ENCODE results near the gene IL17RA. TPM values are rescaled to one million over a fixed set of nuclear protein-coding genes. Genes with fewer than 3 reads are reported as not detected.

IL17RA gene
- total RNA-seq, 4 donors from 2014 or later = 17.8 to 24.6 (median 20.0) TPM

DNA sequence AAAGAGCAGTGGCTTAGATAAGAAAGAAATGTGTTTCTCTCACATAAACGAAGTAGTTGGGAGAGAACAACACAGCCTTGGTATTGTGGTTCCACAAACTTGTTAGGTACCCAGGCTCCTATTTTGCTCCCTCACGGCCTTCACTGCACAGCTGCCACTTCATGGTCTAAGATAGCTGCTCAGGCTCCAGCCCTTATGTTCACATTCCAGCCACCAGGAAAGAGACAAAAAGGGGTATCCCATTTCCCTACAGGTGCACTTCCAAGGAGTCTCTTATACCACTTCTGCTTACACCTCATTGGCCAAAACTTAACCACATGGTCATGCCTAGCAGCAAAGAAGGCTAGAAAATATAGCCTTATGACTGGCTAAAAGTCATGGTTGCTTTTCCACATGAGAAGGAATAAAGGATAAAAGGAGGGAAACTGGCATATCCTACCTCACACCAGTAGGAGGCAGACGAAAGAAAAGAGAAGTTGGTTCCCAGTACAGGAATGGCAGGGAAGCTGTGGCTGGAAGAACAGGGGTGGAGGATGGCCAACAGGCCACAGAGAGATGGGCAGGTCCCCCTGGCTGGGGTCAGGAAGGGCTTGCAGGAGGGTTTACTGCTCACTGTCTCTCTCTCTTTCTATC, 79.7 kb downstream of the IL17RA start:
- TF ChIP-seq EP300 (IDR thresholded peaks at IDR 0.05) (no peak), POLR2A (IDR thresholded peaks at IDR 0.05) (no peak)
- TF ChIP-seq, protein P1, sequence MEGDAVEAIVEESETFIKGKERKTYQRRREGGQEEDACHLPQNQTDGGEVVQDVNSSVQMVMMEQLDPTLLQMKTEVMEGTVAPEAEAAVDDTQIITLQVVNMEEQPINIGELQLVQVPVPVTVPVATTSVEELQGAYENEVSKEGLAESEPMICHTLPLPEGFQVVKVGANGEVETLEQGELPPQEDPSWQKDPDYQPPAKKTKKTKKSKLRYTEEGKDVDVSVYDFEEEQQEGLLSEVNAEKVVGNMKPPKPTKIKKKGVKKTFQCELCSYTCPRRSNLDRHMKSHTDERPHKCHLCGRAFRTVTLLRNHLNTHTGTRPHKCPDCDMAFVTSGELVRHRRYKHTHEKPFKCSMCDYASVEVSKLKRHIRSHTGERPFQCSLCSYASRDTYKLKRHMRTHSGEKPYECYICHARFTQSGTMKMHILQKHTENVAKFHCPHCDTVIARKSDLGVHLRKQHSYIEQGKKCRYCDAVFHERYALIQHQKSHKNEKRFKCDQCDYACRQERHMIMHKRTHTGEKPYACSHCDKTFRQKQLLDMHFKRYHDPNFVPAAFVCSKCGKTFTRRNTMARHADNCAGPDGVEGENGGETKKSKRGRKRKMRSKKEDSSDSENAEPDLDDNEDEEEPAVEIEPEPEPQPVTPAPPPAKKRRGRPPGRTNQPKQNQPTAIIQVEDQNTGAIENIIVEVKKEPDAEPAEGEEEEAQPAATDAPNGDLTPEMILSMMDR (IDR thresholded peaks at IDR 0.05) = no peak

More for the DNA sequence above, 79.7 kb downstream of the IL17RA start:
- DNase-seq (ENCODE audit: low spot score in 2 of 2) = no peak
- no peak overlapping the region for H3K4me3 ChIP-seq
- H3K9me3 ChIP-seq = no peaks in the 10 kb centered on the region
- H3K27me3 ChIP-seq = no peaks in the 10 kb centered on the region
- no peak overlapping the region for H3K27ac ChIP-seq
- H3K4me1 ChIP-seq = peaks cover 0 to 17% (median 5%) of the 10 kb centered on the region in 4 donors
- 76 to 83% methylated on average over 3 of the region's 3 CpGs for WGBS, 2 donors
- H3K36me3 ChIP-seq = no peaks in the 10 kb centered on the region

Other genes with a start within 250 kb of the IL17RA start
- under 1 TPM in 2 of 4 donors, not detected in 2; 0.21 to 0.22 TPM for gene GAB4, start 76.8 kb upstream of the IL17RA start, total RNA-seq
- gene TMEM121B, start 36.4 kb downstream of the IL17RA start, total RNA-seq = 1 to 10 TPM in 1 of 4 donors, under 1 TPM in 3; under 0.01 to 1.2 (median 0.75) TPM
- gene HDHD5, start 74.3 kb downstream of the IL17RA start, total RNA-seq = 10 to 100 TPM; 34.7 to 51.3 (median 44.3) TPM
- 10 to 100 TPM in 3 of 4 donors, 1 to 10 TPM in 1; 8.6 to 15.6 (median 13.2) TPM for gene ADA2, start 134.4 kb downstream of the IL17RA start, total RNA-seq

Data from tibial nerve (tissue), 4 donors.